HG03378 (cell line): Measurements from ENCODE around the gene BICC1.

Experiments
- ATAC-seq: cut with Tn5 transposase; IDR thresholded peaks from one replicate; pipeline ENCODE4 v1.9.1; 2021; ENCODE audit warnings: mild to moderate bottlenecking, moderate library complexity; ENCODE audit not compliant: unreplicated experiment

BICC1 gene

DNA sequence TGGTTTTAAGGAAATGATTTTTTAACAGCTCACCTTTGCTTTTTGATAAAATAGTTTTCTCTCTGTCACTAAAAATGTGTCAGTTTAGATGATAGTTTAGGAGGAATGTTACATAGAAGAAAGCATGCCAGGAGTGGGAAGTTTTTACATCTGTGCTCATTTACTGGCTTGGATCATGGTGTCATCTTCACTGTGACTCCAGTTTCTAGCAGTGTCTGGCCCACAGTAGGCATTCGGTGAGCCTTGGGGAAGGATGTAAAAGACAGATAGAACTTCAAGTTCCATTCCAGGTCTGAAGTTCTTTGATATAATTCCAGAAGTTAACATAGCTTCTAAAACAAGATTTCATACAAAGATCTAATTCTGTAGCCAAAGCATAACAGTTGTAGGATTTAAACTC is 259.2 kb downstream of the BICC1 start:
- no peak for ATAC-seq

DNA sequence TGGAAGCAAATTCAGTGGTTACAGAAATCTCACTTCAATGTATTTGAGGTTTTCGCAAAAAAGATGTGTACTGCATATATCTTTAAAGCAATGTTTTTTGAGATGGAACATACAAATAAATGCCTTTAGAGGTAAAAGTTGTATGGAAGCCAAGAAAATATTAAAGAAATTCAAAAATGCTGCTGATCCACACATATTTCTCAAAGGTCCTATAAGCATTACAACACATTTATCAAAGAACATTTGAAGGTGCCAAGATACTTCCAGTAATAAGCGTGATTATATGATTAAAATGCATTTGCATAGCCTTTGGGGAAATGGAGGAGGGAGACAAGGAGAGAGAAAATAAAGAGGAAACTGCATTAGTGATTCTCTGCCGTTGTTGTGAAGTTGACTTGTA is 260.1 kb downstream of the BICC1 start:
- ATAC-seq, result no peak

DNA sequence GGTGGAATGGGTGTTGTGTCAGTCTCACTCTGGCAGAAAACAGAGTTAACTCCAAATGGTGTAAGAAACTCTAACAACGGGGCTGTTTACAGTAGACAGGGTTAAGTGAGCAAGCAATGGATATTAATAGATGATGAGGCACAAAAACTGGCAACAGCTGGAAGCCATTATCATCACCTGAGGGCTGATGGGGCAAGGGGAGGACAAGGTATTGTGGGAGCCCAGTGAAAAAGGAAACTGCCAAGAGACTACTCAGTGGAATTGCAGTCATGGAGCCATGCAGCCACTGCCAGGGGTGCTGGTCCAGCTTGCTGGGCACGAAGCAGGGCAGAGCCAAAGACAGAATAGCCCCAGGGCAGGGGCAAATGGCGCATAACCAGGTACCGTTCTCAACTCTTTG is 260.7 kb downstream of the BICC1 start:
- no peak for ATAC-seq

DNA sequence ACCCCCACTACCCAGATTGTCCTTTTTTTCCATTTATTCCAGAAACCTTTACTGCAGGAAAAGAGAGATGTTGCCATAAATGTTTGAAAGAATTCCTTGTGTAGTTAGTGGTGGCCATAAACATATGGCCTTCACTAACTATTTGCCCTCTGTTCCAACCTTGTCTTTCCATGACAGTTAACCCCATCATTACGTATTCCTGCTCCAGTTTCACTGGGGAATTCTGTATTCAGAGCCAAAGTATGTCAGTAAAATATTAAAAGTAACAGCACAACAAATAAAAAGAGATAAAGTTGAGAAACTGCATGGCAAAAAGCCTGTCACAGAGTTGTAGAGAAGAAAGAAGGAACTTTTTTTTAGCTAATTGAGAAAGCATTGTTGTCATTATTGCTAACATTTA is 261.3 kb downstream of the BICC1 start:
- no peak for ATAC-seq

DNA sequence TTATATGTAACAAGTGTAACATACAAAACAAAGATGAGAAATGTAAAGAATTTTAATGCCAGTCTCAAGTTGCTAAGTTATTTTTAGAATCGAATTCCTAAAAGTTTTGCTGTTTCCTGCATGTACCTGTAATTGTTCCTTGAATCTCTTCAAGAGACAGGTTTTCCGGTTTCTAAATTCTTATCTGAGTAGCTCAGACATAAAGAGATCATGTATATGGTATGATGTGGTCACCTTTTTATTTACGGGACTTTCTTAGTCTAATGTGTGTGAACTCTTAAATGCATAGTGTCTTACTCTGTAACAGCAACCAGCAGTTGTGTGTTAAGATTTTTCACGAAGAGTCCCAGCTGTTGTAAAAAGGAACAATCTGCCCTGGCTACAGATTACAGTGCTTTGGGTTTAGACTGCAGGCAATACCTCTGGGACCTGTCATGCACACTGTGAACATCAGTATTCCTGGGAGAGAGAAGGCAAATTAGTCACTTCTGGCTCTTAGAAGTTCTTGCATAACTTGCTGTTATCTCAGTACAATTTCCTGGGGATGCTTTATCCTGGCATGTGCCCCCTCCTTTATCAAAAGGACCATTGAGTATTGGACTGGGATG is 263.4 kb downstream of the BICC1 start:
- no peak for ATAC-seq

DNA sequence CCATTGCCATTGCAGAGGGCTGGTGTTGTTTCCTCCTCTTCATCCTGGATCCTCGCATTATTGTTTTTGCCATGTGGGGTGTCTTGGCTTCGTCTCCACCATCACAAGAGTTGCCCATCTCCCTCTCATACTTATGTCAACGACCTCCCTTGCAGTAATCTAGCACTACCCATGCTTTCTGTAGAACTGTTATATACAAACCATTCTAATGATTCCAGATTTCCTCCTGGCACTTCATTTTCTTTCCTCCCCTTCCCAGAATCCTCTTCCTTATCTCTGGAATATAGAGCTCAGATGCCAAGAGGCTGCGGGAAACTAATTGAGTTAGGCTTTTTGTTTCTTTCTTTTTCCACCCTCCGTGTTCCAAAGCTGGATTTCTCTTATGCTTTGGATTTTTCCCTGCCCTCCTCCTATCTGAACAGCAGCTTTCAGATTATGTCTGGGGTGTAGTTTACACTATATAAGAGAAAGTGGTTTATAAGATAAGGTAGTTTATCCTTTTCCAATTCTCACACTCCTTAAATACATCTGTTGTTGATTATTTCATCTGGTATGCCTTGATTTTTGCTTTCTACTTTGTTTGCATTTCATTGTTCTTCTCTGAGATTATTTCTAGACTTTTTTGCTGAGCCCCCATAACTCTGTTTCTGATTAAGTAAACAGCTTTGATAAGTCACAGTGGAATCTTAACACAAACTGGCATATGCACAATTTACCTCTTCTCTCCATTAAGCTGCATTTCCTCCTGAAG is 264.1 kb downstream of the BICC1 start:
- ATAC-seq, result no peak

DNA sequence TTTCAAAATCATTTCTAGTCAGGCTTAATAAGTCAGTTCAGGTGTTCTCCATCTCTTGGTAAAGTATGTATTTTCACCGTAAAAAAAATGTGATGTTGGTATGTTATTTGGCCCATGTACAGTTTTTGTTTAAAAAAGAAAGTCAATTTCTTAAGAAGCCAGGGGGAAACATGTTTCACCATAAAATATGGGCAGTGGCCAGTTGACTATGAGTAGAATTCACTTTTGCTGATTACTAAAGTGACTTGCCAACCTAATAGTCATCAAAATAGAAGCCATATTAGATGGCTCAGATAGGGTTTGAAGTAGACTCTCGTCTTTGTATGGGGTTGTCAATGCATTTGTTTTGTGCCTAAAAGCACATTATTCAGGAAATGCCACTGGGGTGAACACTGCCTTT is 266.3 kb downstream of the BICC1 start:
- no peak for ATAC-seq

DNA sequence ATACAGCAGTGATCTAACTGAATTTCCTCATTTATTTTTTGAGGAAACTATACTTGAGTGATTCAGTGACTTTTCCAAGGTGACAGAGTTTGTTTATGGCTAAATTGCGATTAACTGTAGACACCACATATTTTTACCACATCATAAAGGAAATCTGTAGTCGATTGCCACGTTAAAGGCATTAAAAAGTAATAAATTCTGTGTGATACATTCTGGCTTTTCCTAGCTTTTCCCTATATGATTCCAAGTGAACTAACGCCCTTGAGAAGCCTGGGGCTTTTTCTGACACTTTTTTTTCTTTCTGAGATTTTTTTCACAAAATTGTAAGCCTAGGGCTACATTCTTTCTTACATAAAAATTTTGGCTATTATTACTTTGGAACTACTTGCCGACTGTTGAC is 266.9 kb downstream of the BICC1 start:
- ATAC-seq, result no peak

DNA sequence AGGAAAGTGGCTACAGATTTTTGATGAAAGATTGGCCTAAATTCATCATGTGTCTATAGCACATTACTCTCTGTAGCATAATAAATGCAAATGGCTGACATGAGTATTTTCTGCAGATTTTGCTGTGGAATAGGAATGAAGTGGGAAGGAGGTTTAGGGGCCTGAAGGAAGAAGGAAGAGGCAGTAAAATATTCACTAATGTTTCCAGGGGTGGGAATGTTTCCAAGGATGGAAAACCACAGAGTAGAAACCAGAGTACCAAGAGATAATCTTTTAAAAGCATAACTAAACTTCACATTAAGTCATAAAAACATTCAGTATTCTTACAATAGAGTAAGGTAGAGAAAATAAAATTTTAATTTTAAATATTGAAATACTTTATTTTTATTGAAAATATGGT is 267.8 kb downstream of the BICC1 start:
- ATAC-seq, result no peak

DNA sequence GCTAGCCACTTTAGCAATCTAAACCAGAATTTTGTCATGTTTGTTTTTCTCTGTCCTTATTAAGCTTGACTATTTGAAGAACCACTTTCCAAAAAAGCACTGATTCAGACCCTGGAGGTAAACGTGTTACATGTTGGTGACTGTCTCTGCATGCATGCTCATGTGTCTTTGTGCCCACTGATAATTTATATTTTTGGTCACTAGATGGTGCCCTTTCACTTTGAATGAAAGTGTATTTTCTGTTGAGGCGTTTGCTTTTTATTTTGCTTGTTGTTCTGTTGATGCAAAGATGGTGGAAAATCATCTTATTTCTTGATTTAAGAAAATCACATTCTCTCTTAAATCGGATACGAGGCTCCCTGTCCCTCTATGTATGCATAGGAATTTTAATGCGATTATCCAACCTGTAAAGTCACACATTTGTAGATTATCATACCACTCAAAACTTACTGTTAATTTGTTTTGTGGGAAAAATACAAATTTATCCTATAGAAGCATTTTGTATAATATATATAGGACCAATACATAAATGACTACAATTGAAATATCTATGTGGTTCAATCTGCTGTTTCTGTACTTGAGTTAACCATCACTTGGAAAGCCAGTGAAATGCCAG is 269.3 kb downstream of the BICC1 start:
- ATAC-seq, result peak; percentile 63

DNA sequence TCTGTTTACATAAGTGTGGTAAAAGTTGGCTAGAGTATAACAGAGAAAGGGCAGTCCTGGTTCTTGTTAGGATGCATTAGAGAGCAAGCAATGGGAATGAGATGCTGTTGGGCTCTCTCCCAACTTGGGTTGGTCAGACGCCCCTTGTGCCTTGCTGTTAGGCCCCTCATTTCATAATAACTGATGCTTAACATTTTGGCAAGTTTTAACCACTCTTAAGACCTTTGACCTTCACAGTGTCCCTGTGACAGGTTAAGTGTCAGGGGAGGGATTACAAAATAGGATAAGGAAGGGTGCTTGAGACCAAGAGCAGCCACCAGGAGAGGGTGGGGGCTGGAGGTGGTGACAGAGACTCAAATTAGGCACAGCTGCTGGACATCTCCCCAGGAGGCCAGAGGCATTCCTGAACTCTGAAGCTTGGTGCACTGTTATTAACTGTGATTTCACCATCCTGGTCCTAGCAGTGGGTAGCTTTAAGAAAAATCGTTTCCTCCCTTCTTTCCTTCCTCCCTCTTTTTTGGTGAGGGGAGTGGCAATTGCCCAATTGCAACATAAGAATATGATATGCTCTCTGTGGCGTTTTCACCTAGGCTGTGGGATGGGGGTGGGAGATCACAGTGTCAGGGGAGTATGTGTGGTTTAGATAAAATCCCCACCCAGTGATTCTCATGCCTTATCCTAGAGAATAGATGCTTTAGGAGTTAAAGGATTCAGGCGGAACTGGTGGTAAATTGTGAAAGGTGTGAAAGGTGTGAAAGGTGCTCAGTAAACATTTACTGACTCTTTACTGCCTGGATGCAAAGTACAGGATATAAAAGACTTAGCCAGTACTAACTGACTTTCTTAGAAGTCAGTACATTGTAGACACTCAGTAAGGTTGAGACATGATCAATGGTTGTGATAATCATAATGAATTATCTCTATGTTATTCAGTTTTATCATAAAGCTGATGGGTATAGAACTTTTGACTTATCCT is 270.5 kb downstream of the BICC1 start:
- no peak for ATAC-seq

DNA sequence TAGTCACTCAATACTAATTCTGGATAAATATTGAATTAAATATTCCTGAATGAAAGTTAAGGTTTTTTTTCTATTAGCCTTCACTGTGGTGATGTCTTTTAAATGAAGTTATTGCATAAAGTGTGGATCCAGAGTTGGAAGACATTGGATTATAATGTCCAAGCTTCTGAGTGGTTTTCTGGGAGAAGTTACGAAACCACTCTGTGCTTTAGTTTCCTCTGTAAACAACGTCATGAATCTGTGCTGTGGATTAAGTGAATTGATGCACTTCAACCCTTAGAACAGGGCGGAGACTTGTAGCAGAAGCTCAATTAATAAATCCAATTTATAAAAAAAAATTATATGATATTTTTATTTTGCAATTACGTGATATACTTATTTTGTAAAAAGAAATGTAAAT is 271.7 kb downstream of the BICC1 start:
- no peak for ATAC-seq

DNA sequence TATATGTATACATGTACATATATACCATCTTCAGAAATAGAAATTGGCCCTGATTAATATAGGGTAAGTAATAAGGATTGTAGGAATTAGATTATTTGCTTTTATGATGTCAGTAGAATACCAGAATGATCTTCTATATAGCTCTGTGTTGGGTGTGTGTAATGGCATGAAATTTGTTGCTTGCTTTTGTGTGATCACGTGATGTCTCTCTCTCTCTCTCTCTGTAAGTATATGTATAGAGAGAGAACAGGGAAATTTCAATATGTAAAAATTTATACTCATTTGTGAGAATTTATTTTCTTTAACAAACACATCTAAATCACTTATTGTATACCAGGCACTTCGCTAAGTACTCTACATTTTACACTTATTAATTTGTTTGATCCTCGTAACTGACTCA is 272.7 kb downstream of the BICC1 start:
- no peak for ATAC-seq

DNA sequence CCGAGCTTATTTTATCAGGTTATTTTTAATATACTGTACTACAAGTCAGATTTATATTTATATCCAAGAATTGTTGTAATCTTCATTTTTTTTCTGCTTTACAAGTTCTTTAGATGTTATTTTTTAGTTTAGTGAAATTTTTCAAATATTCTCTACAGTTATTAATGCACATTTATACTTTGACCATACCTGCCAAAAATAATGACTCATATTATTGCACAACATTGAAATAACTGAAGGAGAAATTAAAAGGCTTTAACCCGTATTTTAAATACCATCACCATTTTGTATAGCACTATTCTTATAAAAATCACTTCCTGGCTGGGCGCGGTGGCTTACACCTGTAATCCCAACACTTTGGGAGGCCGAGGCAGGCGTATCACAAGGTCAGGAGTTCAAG is 278.5 kb downstream of the BICC1 start:
- no peak for ATAC-seq

DNA sequence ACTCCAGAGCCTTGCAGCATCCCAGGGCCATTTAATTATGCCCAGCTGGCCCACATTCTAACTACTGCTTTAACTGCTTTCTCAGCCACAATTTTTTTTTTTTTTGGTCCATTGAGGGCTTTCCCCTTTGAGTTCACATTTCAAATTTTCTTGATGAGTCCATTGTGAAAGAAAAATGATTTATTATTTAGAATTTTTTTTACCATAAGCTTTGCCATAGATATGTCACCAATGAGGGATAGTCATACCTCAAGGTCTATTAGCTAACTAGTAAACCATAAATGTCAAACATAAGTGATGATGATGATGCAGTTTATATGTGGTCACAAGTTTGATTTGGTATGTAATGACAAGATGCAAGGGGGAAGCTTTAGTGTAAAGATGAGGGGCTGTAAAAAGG is 282.9 kb downstream of the BICC1 start:
- no peak for ATAC-seq

DNA sequence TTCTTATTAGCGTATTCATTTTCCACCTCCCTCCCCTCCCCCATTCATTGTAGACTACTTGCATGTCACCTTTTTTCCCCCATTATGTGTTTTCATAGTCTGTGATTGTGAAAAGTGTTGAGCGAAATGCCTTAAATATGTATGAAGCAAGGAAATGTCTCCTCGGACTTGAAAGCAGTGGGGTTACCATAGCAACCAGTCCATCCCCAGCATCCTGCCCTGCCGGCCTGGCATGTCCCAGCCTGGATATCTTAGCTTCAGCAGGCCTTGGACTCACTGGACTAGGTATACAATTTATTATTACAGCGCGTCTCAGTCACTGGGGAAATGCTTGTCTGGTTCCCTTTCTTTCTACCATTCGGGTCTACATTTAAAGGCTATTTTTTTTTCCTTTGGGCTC is 283.6 kb downstream of the BICC1 start:
- ATAC-seq, result no peak

DNA sequence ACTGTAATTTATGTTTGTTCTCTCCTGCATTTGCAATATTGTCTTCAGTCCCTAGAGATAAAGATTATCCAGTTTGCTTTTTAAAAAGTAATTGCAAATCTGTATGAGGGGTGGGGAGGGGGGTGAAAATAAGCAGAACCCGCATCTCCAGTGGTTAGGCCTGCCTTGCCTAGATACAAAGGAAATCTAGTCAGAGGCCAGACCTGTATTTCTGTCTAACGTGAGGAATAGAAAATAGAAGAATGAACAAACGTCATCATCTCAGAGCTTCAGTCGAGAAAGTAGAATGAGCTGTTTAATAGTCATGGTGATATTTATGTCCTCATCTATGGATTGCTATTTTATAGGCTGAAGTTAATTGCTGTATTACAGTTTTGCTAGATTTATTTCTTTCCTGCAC is 284.2 kb downstream of the BICC1 start:
- ATAC-seq, result no peak

DNA sequence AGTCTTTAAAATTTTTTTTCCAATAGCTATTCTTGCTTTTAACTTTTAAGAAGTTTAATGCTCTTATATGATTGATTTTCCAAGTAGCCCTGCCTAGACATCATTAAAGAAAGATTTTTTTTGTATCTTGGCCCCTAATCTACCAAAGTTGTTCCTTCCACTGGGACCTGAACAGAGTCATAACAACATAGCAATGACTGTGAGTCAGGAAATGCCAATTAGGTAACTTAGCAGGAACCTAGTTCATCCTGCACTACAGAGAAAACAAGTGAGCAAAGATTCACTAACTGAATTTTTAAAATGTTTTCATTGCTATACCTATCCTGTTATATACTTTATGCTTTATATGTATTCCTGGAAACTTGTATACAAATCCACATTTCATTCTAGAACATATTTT is 284.7 kb downstream of the BICC1 start:
- ATAC-seq, result no peak

DNA sequence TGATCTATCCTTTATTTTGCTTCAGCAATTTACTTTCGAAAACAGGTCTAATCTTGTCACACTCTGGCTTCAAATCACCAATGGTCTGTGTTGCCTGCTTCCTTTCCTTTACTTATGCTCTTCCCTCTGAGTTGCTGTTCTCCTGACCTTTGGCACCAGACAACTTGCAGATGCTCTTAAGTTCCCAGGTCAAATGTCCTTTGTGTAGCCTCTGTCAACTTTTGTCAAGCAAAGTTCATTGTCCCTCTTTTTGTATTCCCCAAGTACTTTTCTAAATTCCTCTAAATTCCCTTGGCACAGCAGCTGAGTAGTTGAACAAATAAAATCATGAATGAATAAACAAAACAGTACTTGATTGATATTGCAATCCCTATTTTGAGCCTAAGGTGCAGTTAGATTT is 289.4 kb downstream of the BICC1 start:
- ATAC-seq, result no peak

DNA sequence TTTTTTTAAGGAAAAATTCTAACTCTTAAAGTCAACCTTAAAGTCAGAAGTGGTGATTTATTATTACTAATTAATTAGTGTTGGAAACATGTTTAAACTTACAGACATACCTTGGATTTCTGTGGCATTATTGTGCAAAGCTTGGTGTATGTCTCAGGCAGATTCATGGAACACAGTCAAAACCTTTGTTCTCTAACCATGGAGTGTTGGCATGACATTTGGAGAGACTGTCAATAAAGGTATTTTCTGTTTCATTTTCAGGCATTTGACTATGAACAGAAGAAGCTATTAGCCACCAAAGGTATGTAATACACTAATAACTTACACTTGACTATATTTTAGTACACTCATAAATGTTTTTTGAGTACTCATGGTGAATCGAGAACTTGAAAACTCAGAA is 293.7 kb downstream of the BICC1 start:
- ATAC-seq, result no peak

DNA sequence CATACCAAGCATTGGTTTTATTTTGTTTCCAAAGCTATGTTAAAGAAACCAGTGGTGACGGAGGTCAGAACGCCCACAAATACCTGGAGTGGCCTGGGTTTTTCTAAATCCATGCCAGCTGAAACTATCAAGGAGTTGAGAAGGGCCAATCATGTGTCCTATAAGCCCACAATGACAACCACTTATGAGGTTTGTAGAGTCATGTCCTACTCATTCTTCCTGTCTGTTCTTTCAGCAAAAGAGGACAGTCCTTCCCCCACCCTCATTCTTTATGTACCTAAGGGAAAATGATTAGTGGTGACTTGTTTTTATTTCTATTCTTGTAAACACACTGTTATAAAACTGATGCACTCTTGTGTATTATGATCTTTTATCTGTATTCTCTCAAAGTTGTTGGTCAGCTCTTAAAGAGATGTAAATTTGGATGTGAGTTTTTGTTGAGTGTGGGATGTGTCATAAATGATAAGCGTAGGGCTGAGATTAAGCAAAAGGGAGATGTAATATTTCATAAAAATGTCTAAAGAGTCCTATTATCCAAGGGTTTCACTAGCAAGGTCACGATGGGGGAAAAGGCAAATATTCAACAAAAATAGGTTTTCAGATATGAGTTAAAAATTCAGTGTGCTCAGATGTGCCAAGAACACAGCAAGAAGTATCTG is 294.4 kb downstream of the BICC1 start:
- no peak for ATAC-seq
